LNCaP clone FGC (cell line): ENCODE data around the gene CNPY1.

Source experiments
- DNase-seq: peaks from one replicate; pipeline ENCODE4 v3.0.0-alpha.2; 2011; ENCODE audit warnings: low read depth
- H3K4me3 ChIP-seq: 2 replicates; pipeline ENCODE4 v1.5.1; 2011; ENCODE audit warnings: mild to moderate bottlenecking, low read depth, low read length, control low read depth
- CTCF ChIP-seq: IDR thresholded peaks from 2 replicates; pipeline ENCODE4 v1.5.1; 2012; ENCODE audit warnings: mild to moderate bottlenecking; ENCODE audit not compliant: control insufficient read depth, insufficient read depth; ENCODE audit errors: extremely low read depth

The CNPY1 gene

GRCh38 chr7:155509725-155510551, 36.4 kb downstream of the CNPY1 start:
- no peak overlapping the region for H3K4me3 ChIP-seq
- no peak for TF ChIP-seq CTCF

DNA sequence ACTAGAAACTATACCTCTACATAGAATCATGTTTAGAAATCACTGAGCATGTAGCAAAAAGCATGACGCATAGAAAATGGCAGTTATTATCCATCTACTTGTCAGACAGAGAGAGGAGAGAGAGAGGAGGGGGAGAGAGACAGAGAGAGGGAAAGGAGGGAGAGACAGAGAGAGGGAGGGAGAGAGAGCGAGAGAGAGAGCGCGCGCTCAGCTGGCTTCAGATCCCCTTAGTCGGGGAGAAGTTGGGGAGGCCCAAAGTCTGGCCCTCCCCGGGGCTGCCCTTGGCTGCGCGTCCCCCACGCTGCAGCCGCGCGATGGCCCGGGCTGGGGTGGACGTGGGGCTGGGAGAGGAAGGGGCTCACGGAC, 37.0 kb downstream of the CNPY1 start:
- no peak for TF ChIP-seq CTCF
- H3K4me3 ChIP-seq = no peak overlapping the region
- DNase-seq = no peak

More at GRCh38 chr7:155509725-155510551, 36.4 kb downstream of the CNPY1 start:
- DNase-seq = no peak

- no peak for TF ChIP-seq CTCF
- H3K4me3 ChIP-seq = no peak overlapping the region
- DNase-seq = no peak
These were observed 37.7 kb downstream of the CNPY1 start for GRCh38 chr7:155508376-155509358.

DNA sequence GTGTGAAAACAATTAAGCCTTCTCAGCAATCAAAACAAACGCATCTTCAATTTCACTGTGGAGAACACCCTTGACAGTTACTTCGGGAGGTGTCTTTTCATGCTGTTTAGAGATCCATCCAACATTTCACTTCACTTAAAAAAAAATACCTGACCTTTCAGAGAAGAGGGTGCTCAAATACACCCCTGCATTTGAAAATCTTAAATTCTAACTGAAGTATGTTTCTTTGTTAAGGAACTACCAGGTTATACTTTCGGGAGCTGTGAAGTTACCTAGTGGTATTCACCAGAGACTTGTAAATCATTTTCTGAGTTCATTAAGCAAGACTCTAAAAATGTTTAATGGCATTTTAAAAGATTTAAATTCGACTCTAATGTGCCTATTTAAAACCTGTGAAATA, 38.8 kb downstream of the CNPY1 start:
- TF ChIP-seq CTCF = no peak
- H3K4me3 ChIP-seq = no peak overlapping the region
- no peak for DNase-seq

DNA sequence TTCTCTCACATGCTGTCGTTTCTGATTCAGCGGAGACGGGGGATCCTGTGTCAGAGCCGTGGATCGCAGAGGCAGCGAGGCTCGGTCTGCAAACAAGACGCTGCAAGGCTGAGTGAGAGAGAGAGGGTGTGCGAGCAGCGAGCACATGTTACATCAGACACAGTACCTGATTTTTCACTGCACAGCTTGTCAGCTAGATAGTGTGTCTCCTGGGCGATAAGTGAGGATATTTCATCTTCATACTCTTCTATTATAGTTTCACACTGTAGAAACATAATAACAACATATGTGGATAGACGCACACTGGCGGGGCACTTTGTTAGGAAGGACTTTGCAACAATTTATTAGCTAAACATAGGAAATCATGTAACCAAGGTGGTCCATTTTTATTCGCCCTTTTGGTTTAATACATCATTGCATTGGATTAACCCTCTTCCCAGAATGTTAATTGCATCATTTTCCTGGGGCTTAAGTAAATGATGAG, 39.5 kb downstream of the CNPY1 start:
- 0 out of 2 replicates have a peak overlapping the region, but pooled peaks have one; percentile 8 for H3K4me3 ChIP-seq
- peak; percentile 14 for DNase-seq
- TF ChIP-seq CTCF = no peak

GRCh38 chr7:155505422-155505793, 41.0 kb downstream of the CNPY1 start:
- no peak for DNase-seq
- H3K4me3 ChIP-seq = no peak overlapping the region
- TF ChIP-seq CTCF = no peak
